ENCODE results near the gene SH3RF2.
"Not testable (repeated sequence)": the region's sequence is repeated elsewhere in the genome, so short reads cannot be mapped to it uniquely, and the experiment has no call there.

Gene SH3RF2

DNA sequence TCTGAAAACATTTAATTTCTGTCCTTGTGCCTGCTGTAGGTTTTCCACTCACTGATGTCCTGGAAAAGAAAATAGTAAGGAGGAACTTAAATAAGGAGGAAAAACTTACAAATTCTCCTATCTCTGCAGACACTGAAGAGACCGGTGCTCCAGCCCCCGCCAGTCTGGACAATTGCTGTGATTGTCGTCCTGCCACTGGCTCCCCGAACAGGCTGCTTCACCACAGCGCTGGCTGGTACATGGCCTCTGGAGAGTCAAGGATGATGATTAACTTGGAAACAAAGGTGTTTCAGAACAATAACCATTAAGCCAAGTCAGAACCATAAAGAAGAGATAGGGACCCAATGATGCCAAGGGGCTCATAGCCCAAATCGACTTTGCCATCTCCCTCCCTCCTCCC lies 161.7 kb downstream of the SH3RF2 start:
- DNase-seq = no peak

DNA sequence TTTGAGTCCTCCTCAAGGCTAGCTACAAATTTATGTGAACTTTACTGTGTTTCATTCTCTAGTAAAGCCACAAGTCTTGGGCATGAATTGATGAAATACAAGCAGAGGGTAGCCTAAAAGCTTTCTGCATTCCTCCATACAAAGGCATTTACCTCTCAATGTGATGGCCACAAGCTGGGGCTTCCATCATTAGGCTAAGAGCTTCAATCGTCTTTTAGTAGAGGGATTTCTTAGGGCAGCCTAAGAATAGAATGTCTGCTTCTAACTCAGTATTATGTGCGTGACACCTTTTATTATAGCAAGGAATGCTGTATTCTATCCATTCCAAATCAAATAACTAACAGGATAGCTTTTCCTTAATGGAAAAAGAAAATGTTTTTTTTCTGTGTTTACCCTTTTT lies 165.3 kb downstream of the SH3RF2 start:
- DNase-seq = no peak

DNA sequence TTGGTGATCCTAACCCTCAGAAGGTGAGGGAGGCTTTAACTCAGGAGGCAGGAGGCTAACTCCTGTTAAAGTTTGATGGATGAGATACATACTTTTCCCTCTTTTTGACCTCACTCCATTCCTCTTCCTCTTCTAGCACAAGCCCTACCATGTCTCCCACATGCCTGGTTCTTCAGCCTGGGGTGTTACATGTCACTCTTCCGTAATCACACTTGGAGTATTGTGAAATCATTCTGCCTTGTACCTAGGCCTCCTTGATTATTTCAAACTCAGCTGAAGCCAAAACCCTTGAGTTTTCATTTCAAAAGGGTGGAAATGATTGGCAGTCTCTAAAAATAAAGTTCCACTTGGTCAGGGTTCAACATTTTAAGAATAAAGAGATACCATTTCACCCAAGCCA lies 167.2 kb downstream of the SH3RF2 start:
- no peak for DNase-seq

DNA sequence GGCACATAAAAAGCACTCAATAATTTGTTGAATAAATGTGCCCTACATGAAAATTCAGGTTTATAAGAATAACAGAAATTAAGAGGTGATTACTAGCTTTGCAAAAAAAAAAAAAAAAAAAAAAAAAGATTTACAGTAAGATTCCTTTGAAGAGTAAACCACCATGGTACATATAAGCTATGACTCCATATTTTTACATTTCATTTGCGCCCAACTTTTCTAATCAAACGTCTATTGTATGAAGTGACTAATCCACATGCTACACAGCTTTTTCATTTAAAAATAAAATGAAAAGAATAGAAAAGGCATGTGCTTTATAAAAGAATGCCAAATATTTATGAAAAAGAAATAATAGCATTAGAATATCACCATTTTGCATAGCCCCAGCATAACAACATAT lies 169.1 kb downstream of the SH3RF2 start, which contains the start of gene PLAC8L1:
PLAC8L1 (minus strand) TSS at position 101 of the 400 bp plus-strand sequence. CDS start 1,266 bp downstream, outside the sequence.
- no peak for DNase-seq

DNA sequence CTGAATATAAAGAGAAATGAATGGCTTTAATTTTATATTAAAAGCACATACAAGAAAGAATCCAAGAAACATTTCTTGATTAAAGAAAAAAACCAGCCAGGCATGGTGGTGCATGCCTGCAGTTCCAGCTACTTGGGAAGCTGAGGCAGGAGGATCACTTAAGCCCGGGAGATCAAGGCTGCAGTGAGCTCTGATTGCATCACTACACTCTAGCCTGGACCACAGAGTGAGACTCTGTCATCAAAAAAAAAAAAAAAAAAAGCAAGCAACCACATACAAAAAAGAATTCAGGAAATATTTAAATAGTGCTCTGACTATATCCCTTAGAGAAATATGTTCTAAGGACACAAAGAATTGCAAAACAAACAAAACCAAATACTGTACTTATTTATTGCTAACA lies 171.5 kb downstream of the SH3RF2 start:
- DNase-seq = no peak

DNA sequence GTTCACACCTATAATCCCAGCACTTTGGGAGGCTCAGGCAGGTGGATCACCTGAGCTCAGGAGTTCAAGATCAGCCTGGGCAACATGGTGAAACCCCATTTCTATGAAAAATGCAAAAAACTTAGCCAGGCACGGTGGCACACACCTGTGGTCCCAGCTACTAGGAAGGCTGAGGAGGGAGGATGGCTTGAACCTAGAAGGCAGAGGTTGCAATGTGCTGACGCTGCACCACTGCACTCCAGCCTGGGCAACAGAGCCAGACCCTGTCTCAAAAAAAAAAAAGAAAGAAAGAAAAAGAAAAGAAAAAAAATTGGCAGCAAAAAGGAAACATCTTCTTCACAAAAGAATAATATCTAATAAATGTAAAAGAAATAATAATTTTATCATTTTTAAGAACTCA lies 172.5 kb downstream of the SH3RF2 start:
- not testable (repeated sequence) for DNase-seq

DNA sequence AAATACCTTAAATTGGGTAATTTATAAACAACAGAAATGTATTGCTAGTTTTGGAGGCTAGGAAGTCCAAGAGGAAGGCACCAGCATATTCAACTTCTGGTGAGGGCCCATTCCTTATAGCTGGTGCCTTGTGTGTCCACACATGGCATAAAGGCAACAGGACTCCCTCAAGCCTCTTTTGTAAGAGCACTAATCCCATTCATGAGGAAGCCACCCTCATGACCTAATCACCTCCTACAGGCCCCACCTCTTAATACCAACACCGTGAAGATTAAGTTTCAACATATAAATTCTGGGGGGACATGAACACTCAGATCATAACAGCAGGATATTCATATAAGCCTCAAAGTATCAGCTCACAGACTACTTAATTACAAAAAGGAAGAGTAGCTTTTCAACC lies 173.0 kb downstream of the SH3RF2 start:
- DNase-seq = no peak

DNA sequence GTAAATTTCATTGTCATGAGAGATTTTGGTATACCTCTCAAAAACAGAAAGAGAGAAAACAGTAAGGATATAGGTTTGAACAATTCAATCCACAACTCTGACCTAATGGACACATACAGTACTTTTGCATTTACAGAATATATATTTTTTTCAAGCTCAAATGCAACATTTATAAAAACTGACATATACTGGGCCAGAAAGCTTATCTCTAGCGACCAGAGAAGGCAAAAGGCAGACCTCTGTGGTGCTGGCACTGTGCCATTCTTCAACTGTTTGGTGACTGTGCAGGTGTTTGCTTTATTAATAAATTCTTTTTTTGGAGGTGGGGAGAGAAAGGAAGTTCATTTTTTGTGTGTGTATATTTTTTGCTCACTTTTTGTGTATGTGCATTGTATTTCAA lies 175.0 kb downstream of the SH3RF2 start:
- DNase-seq = no peak

DNA sequence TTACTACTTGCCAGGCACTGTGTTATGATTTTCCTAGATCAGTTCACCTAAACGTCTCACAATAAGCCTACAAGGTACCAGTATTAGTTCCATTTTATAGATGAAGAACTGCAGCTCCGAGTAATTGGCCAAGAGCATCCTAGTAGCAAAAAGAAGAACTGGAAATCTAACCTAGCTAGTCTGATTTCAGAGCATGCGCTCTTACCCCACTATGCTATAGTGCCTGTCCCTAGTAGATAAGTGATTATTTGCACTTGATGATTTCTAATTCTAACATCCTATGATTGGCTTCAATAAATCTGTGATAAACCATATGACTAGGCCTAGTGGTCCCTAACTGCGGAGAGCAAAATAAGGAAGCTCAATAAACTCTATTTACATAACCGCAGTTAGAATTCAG lies 176.1 kb downstream of the SH3RF2 start:
- DNase-seq = no peak
